ENCODE data around the gene KCTD10. TPM values are rescaled to one million over a fixed set of nuclear protein-coding genes. Genes with fewer than 3 reads are reported as not detected.
A peak's percentile ranks its signal among the peaks of the same experiment; 100 is the strongest.

KCTD10 gene
- total RNA-seq, 1 experiment from 2014 or later, result 41.5 TPM

- H3K27me3 ChIP-seq (replicated peaks; ENCODE audit: control insufficient read depth, insufficient read depth, low read length), result no peaks in the 10 kb centered on the region
- H3K36me3 ChIP-seq (ENCODE audit: control insufficient read depth, insufficient read depth, low read length), result peaks cover 2% of the 10 kb centered on the region
- TF ChIP-seq, protein P1, sequence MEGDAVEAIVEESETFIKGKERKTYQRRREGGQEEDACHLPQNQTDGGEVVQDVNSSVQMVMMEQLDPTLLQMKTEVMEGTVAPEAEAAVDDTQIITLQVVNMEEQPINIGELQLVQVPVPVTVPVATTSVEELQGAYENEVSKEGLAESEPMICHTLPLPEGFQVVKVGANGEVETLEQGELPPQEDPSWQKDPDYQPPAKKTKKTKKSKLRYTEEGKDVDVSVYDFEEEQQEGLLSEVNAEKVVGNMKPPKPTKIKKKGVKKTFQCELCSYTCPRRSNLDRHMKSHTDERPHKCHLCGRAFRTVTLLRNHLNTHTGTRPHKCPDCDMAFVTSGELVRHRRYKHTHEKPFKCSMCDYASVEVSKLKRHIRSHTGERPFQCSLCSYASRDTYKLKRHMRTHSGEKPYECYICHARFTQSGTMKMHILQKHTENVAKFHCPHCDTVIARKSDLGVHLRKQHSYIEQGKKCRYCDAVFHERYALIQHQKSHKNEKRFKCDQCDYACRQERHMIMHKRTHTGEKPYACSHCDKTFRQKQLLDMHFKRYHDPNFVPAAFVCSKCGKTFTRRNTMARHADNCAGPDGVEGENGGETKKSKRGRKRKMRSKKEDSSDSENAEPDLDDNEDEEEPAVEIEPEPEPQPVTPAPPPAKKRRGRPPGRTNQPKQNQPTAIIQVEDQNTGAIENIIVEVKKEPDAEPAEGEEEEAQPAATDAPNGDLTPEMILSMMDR (IDR thresholded peaks at IDR 0.05; ENCODE audit: insufficient read depth in 1 of 2, low read depth in 1 of 2, low read length in 1 of 2, severe bottlenecking in 1 of 2, unreplicated experiment in 1 of 2), result no peak
- Mint-ChIP-seq H3K4me1 (ENCODE audit: low read depth, unreplicated experiment) (peaks cover 38% of the 10 kb centered on the region), H3K36me3 (ENCODE audit: insufficient read depth, unreplicated experiment) (peaks cover 76% of the 10 kb centered on the region), H3K27me3 (ENCODE audit: insufficient read depth, unreplicated experiment) (no peaks in the 10 kb centered on the region), H3K9me3 (ENCODE audit: unreplicated experiment) (no peaks in the 10 kb centered on the region), H3K4me3 (ENCODE audit: unreplicated experiment) (no peak overlapping the region), H3K27ac (ENCODE audit: unreplicated experiment) (peak overlapping the region; percentile 30)
- no TSS peak for BruUV-seq (replicated peaks)
- intact Hi-C loops (cut with micrococcal nuclease; ENCODE audit: unreplicated experiment), result no loop called here
- H3K4me1 ChIP-seq, result peaks cover 40% of the 10 kb centered on the region
- ChIA-PET CTCF (no interaction called here), POLR2A (no interaction called here)
- no peak for DNase-seq
- H3K9me3 ChIP-seq, result no peaks in the 10 kb centered on the region
- no peak overlapping the region for H3K4me3 ChIP-seq (ENCODE audit: low read depth, low read length)
Measured at GRCh38 chr12:109458771-109459208, 18.3 kb downstream of the KCTD10 start.

DNA sequence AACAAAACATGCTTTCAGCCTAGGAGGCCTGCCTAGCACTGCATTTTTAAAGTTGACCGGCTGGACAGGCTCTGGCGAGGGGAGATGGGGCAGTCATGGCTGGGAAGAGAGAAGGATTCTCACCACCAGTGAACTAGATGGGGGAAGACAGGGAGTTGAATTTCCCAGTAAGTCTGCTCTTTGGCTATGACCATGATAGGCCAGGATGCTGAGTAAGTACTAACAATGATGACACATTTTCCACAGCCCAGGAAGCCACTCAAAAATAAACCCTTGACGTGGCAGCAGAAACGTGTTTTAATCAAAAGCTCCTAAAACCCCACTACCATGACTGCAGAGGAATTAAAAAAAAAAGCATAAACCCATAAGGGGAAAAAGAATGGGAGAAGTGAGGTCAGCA lies 19.0 kb downstream of the KCTD10 start:
- no peak for DNase-seq
- Mint-ChIP-seq H3K4me1 (ENCODE audit: low read depth, unreplicated experiment) (peaks cover 31% of the 10 kb centered on the region), H3K9me3 (ENCODE audit: unreplicated experiment) (no peaks in the 10 kb centered on the region)

GRCh38 chr12:109455706-109456105 lies 21.4 kb downstream of the KCTD10 start:
- Mint-ChIP-seq H3K27ac (ENCODE audit: unreplicated experiment) (no peak overlapping the region), H3K36me3 (ENCODE audit: insufficient read depth, unreplicated experiment) (peaks cover 83% of the 10 kb centered on the region), H3K27me3 (ENCODE audit: insufficient read depth, unreplicated experiment) (no peaks in the 10 kb centered on the region), H3K9me3 (ENCODE audit: unreplicated experiment) (no peaks in the 10 kb centered on the region), H3K4me1 (ENCODE audit: low read depth, unreplicated experiment) (peaks cover 11% of the 10 kb centered on the region), H3K4me3 (ENCODE audit: unreplicated experiment) (no peak overlapping the region)
- no TSS peak for BruUV-seq (replicated peaks)
- Histone ChIP-seq H3K36me3 (ENCODE audit: control insufficient read depth, insufficient read depth, low read length) (peaks cover 4% of the 10 kb centered on the region), H3K4me1 (peaks cover 9% of the 10 kb centered on the region), H3K4me3 (ENCODE audit: low read depth, low read length) (no peak overlapping the region), H3K9me3 (no peaks in the 10 kb centered on the region), H3K27me3 (replicated peaks; ENCODE audit: control insufficient read depth, insufficient read depth, low read length) (no peaks in the 10 kb centered on the region)
- intact Hi-C loops (cut with micrococcal nuclease; ENCODE audit: unreplicated experiment), result no loop called here
- DNase-seq, result no peak
- ChIA-PET CTCF (interaction anchor here (1.6 kb wide), 1 partner anchor 23 kb away, joined by 3 read pairs; no protein-coding TSS in a partner anchor), POLR2A (no interaction called here)
- TF ChIP-seq, protein P1 (IDR thresholded peaks at IDR 0.05; ENCODE audit: insufficient read depth in 1 of 2, low read depth in 1 of 2, low read length in 1 of 2, severe bottlenecking in 1 of 2, unreplicated experiment in 1 of 2), result no peak

More for the DNA sequence above, 19.0 kb downstream of the KCTD10 start:
- TF ChIP-seq, protein P1 (IDR thresholded peaks at IDR 0.05; ENCODE audit: insufficient read depth in 1 of 2, low read depth in 1 of 2, low read length in 1 of 2, severe bottlenecking in 1 of 2, unreplicated experiment in 1 of 2), result no peak
- Mint-ChIP-seq H3K27me3 (ENCODE audit: insufficient read depth, unreplicated experiment) (no peaks in the 10 kb centered on the region), H3K4me3 (ENCODE audit: unreplicated experiment) (no peak overlapping the region), H3K36me3 (ENCODE audit: insufficient read depth, unreplicated experiment) (peaks cover 83% of the 10 kb centered on the region), H3K27ac (ENCODE audit: unreplicated experiment) (peak overlapping the region; percentile 27)
- intact Hi-C loops (cut with micrococcal nuclease; ENCODE audit: unreplicated experiment), result no loop called here
- CTCF ChIA-PET, result no interaction called here
- Histone ChIP-seq H3K4me1 (peaks cover 33% of the 10 kb centered on the region), H3K9me3 (no peaks in the 10 kb centered on the region), H3K36me3 (ENCODE audit: control insufficient read depth, insufficient read depth, low read length) (peaks cover 2% of the 10 kb centered on the region; the same call in 1 of the 2 replicates), H3K27me3 (replicated peaks; ENCODE audit: control insufficient read depth, insufficient read depth, low read length) (no peaks in the 10 kb centered on the region), H3K4me3 (ENCODE audit: low read depth, low read length) (no peak overlapping the region)
- POLR2A ChIA-PET, result no interaction called here
- no TSS peak for BruUV-seq (replicated peaks)

All from Caco-2 (cell line).